ENCODE data around the gene ZNF81.

GRCh38 chrX:47802589-47802988 is 34.1 kb upstream of the ZNF81 start:
- TF ChIP-seq POLR2AphosphoS5 (IDR thresholded peaks at IDR 0.05; ENCODE audit: low read depth, low read length) (no peak), POLR2A (IDR thresholded peaks at IDR 0.05; ENCODE audit: low read depth, low read length) (no peak), TAF1 (IDR thresholded peaks at IDR 0.05; ENCODE audit: borderline replicate concordance, low read depth, low read length) (no peak)
